ENCODE results near the gene UBE3C.
"Not testable (repeated sequence)": the region's sequence is repeated elsewhere in the genome, so short reads cannot be mapped to it uniquely, and the experiment has no call there.

Gene UBE3C

DNA sequence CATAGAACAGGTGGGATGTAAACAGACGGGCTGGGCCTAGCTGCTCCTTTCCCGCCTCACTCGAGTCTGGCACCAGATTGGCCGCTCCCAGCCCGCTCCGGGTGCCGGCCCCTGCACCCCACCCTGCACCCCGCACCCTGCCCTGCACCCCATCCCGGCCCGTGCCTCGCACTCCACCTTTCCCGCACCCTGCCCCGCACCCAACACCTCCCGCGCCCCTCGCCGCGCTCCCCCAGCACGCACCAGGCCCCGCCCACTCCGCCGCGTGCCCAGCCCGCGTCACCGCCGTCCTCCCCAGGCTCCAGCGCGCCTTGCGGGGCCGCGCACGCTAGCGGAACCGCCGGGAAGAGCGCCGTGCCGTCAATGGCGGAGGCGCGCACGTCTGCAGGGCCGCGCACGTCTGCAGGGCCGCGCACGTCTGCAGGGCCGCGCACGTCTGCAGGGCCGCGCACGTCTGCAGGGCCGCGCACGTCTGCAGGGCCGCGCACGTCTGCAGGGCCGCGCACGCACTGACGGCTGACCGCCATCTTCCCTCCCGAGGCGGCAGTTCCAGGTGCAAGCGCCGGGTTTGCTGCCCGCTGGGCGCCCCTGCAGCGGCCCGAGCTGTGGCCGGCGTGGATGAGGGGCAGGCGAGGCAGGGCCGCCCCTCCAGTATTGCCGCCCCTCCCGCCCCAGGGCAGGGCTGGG lies at the start of gene UBE3C:
Gene UBE3C, plus strand, starts transcription at position 503 of the 687 bp plus-strand sequence. CDS start 347 bp downstream, outside the sequence.
- peak; percentile 96 to 97 (median 97) for DNase-seq

DNA sequence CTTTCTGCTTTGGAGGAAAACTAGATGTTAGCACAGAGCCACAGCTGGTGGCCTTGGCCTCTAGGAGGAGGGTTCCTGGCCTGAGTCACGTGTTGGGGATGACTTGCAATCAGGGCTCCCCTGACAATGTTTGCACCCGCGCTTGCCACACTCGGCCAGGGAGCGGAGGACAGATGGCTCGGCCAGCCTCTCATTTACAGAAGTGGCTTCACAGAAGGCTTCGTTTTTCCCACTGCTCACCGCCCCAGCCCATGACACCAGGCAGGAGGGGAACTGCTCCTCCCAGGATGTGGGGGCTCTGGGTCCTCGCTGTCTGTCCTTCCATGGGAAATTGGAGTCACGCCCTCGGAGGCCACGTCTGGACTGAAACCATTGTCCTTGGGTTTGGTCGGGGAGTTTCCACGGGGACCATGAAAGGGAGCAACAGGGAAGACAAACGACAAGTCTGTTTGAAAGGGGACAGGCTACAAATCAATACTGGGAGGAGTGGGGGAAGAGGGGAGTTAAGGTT lies 49.6 kb upstream of the UBE3C start:
- DNase-seq = peak in 1 of 3 experiments; percentile 47

DNA sequence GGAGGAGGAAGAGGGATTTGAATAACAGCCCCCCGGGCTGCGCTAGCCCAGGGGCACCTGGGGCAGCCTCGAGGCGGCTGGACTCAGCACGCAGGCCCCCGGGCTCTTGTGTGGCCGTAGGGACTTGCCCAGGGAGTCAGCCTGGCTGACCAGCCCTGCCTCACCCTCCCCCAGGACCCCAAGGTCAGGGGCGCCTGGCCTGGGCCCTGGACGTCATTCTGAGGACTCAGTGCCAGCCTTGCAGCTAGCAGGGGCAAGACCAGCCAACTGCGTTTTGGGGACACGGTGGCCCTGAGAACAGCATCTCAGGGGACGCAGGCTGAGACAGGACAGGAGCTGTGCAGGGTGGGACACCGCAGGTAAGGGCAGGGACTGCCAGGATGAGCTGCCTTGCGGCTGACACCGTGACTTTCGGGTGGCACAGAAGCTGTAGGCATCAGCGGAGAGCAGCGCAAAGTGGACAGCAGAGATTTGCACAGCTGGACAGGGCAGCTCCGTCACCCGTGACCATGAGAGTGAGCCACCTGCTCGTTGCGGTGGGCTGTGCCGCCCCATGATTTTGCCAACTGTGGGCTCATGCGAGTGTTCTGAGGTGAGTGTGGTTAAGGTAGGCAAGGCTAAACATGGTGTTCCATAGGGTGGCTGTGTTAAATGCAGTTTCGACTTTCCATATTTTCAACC lies 48.1 kb upstream of the UBE3C start:
- no peak for DNase-seq

DNA sequence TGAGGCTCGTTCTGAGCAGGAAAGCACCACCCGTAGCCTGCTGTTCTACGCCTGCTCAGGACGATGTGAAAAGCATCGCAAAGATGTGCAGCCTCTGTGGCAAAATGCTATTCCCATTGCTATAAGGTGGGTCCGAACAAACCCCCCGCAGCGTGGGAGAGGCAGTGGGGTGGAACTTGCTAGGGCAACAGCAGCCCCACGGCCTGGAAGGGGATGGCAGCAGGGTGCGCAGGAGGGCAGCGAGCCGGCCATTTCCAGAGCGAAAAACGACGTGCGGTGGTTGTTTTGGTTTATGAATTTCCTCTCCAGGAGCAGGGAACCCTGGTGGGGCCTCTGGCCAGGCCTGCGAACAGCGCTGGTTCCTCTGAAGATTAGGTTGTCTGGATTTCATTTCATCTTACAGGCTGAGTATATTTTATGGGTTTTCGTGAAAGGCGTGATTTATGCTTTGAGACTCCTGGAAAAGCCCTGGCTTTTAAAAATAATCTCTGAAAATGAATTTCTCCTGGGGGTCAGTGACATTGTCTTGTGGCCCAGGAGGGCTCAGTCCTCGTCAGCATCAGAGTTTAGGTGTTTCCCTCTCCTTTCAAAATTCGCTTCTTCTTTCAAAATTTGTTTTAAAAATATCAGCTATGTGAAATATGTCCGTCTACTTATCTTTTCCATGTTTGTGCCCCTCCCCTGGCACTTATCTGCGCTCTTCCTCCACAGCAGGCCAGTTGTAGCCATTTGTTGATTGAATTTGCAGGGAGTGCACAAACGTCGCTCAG lies 42.3 kb upstream of the UBE3C start:
- DNase-seq = peak in 1 of 3 experiments; percentile 51

DNA sequence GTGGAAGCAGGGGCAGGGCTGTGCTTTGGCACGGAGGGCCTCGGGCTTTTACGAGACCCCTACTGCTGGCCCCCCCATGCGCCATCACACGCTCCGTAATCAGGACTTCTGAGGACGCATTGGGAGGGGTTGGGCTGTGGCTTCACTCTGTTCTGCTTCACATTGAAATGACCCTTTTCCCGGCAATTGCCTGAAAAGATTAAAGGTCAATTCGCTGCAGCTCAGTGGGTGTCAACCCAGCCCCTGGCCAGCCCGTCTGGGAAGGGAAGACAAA lies 41.7 kb upstream of the UBE3C start:
- no peak for DNase-seq

DNA sequence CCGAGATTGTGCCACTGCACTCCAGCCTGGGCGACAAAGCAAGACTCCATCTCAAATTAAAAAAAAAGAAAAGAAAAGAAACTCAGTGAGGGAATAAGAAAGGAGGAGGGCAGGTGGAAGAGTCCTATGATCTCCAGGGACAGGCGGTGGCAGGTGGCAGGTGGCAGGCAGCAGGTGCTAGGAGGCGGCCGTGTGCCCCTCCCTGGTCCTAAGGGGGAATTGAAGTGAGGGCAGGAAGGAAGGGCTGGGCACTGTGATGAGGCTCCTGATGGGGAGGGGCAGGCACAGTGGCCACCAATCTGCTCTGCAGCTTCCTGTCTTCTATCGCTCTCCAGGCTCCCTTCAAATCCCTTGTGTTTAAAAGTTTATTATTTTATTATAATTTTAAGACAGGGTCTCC lies 41.2 kb upstream of the UBE3C start:
- DNase-seq = peak; percentile 39 to 81 (median 55)

DNA sequence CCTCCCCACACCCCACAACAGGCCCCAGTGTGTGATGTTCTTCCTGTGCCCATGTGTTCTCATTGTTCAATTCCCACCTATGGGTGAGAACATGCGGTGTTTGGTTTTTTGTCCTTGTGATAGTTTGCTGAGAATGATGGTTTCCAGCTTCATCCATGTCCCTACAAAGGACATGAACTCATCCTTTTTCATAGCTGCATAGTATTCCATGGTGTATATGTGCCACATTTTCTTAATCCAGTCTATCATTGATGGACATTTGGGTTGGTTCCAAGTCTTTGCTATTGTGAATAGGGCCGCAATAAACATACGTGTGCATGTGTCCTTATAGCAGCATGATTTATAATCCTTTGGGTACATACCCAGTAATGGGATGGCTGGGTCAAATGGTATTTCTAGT lies 38.7 kb upstream of the UBE3C start:
- DNase-seq = not testable (repeated sequence)

DNA sequence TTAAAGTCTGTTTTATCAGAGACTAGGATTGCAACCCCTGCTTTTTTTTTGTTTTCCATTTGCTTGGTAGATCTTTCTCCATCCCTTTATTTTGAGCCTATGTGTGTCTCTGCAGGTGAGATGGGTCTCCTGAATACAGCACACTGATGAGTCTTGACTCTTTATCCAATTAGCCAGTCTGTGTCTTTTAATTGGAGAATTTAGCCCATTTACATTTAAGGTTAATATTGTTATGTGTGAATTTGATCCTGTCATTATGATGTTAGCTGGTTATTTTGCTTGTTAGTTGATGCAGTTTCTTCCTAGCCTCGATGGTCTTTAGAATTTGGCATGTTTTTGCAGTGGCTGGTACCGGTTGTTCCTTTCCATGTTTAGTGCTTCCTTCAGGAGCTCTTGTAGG lies 35.1 kb upstream of the UBE3C start:
- not testable (repeated sequence) for DNase-seq

DNA sequence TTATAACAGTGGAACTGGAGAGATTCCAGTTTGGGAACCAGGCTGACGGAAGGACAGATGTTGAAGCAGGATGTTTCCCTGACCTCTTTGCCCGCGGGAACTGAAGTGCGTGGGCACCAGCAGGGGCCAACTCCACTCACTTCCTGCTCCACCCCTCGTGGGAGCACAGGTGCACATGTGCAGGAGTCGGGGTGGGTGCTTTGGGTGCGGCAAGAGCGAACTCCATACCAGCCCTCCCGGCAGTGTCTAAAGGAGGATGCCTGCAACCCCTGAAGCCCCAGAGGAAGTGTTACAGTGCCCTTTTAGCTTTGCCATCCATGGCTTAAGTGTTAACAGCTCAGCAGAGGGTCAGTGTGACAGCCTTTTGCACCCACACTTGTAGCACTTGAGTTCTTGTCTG lies 27.4 kb upstream of the UBE3C start:
- no peak for DNase-seq

DNA sequence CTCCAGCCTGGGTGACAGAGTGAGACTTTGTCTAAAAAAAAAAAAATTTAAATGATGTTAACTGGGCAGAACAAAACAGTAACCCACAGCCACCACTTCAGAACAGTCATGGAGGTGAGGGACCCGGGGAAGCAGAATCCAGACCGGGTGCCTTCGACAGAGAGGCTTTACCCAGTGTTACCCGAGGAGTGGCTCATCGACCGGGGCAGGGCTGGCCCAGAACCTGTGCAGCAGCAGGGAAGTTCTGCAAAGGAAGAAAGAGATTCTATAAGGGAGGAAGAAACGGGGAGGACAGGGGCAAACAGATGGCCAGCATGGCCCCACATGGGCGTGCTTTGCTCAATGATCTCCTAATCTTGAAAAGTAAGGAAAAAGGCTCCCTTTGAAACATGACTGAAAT lies 26.0 kb upstream of the UBE3C start:
- DNase-seq = no peak

DNA sequence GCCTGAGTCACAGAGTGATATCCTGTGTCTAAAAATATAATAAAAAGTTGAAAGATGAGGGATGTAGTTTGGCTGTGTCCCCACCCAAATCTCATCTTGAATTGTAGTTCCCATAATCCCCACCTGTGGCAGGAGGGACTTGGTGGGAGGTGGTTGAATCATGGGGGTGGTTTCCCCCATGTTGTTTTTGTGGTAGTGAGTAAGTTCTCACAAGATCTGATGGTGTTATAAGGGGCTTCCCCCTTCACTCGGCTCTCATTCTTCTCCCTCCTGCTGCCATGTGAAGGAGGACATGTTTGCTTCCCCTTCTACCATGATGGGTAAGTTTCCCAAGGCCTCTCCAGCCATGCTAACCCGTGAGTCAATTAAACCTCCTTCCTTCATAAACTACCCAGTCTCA lies 25.1 kb upstream of the UBE3C start:
- no peak for DNase-seq

DNA sequence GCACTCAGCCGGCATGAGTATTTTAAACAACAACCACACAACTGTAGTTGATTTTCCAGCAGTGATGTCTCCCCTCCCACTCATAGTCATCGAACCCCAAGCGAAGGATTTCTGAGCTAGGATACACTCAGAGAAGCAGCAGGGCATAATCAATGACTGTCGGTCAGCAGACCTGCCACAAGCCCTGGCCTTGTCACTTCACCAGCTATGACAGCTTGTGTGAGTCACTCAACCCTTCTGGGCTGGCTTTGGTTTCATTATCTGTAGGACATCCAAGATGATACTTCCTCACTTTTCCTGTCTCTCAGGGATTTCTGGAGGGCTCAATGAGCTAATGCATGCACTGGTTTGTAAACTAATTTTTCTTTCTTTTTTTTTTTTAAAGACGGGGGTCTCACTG lies 22.0 kb upstream of the UBE3C start:
- no peak for DNase-seq

DNA sequence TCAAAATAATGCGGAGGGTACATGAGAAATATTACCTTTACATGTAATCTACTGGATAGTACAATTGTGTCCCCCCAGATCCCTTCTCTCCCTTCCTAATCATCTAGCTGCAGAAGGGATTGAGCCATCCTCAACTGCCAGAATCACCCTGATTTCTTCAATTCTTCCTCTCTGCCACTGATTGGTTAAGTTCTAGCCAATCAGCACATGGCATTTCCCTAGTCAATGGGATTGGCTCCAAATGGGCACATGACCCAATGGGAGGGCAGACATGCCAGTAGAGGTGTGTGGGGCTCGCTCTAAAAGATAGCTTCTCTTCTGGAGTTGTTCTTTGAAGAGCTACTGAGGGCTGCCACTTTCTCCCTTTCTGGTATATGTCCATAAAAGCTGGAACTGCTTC lies 20.9 kb upstream of the UBE3C start:
- no peak for DNase-seq

DNA sequence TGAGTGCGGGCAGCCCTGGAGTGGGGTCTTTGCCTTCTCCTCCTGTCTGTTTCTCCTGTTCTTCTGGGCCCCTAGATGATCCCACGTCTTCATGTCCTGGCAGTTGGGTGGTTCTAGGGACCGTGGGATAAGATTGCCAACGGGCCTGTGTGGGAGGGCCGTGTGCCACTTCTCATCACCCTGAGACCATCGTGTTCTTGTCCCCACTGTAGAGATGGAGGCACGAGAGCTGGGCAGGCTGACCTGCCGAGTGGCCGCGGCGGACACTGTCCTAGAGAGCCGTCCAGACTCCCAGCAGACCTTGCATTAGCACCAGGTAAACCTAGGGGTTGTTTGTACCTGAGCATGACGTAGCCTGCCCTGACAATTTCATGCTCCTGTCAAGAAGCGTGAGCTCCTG lies 18.5 kb upstream of the UBE3C start:
- no peak for DNase-seq

DNA sequence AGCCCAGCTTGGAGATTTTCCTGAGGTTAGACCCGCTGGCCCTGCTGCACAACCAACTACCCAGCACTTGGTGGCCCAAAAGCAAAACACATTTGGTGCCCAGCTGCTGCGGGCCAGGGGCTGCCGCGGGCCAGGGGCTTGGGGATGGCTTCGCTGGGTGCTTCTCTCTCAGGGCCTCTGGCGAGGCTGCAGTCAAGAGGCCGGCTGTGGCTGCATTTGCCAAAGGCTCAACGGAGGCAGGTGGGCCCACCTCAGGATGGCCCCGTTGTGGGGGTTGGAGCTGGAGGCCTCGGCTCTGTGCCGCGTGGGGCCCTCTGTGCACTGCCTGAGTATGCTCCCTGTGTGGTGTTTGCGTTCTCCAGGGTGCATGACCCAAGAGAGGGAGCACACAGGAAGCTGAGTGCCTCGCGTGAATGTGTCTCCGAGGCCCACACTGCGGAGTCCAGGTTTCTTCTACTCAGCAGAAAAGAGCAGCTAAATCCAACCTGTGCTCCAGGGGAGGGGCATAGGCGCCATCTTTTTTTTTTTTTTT lies 17.5 kb upstream of the UBE3C start:
- DNase-seq = no peak

DNA sequence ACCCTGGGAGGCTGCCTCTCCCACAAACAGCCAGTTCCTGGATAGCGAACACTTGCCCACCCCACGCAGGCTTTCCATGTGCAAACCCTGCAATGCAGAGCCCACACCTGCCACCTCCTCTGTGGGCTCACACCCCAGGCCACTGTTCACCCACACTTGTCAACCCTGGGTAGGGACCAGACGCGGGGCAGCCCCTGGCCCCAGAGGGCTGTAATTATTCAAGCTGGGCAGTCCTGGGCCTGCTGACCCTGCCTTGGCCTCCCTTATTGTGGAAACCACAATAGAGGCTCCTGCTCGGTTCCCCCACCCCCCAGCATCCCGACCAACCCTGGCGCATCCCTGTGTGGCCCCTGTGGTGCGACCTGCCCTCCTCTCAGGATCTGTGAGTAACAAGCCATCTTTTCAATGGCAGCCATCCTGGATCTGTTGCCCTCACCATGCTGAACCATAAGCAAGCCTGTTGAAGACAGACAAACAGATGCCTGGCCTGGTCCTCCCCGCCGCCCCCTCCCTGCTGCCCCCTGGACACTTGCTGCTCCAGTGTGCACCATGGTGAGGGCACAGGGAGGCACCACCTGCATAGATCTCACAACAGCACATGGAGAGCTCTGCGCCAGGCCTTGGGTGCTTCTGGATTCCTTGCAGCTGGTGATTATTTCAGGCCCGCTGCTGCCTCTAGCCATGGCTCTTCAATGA lies 15.8 kb upstream of the UBE3C start:
- no peak for DNase-seq

DNA sequence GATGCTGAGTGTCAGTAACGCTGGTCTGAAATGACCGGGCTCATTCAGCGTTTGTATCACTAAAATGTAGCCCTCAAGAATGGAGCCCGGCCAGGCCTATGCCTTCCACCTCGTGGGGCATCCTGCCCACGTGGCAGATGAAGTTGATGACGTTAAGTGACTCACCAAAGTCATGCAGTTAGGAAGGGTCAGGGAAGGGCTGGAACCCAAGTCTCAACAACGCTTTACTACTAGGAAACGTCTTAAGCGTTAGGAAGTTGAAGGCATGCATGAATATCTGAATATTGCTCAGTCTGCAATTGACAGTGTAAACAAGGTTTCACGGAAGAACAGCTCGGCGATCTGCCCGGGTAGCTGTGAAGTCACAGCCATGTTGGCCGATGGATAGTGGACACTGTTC lies 14.0 kb upstream of the UBE3C start:
- DNase-seq = no peak

DNA sequence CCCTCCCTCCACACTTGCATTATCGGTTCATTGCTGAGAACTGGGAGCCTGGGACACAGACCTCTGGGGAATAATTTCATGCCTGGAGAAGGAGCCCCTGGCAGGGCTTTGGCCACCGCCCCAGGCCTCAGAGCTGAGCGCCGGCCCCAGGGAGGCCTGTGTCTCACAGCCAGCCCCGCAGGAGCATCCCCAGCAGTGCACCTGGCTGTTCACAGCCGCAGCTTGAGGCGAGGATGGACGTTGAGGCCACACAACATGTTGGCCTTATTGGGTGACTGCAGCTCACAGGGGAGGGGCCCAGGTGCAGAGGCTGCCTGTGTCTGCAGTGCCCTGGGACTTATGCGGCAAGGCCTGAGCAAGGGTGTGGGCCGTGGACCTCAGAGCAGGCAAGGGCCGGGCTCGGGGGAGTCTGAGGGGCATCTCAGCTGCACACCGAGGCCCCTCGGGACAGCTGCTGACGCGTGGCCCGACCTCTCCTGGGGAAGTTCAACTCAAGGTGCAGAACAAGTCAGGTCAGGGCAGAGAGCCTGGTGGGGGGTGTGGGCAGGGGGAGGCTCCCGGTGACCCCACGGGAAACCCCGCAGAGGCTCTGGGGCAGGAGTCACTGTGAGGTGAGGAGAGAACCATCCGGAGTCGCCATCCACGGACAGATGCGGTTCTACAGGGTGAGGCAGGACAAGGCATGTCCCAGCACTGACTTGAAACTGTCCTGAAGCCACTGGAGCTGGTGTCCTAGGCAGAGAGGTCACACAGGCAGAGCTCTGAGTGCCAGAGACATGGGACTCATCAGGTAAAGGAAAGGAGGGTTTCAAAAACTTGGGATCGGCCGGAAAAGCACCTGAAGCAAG lies 13.1 kb upstream of the UBE3C start:
- DNase-seq = peak in 1 of 3 experiments; percentile 59

DNA sequence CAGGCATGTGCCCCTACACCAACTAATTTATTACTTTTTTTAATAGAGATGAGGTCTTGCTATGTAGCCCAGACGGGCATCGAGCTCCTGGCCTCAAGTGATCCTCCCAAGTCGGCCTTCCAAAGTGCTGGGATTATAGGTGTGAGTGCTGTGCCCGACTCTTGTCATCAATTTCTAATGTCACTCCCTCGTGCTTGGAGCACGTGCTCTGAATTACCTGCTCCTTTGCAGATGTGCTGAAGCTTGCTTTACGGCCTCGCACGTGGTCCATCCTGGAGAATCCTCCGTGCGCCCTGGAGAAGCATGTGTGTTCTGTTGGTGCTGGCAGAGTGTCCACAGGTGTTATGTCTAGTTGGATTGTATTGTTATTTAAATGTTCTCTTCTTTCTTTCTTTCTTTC lies 11.8 kb upstream of the UBE3C start:
- DNase-seq = no peak

DNA sequence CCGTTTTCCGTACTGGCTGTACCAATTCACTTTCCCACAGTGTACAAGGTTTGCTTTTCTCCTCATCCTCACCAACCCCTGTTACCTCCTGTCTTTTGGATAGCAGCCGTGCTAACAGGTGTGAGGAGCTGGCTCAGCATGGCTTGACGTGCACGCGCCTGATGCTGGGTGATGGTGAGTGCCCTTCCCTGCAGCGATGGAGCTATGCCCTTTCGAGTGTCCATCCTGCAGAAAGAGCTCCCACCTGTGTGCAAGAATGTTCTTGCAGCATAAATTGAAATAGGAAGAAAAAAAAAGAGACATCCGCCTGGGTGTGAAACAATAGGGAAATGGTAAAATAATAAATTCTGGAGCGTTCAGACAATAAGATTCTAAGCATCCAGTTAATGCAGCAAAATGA lies 9.5 kb upstream of the UBE3C start:
- DNase-seq = peak in 2 of 3 experiments; percentile 37 to 72

DNA sequence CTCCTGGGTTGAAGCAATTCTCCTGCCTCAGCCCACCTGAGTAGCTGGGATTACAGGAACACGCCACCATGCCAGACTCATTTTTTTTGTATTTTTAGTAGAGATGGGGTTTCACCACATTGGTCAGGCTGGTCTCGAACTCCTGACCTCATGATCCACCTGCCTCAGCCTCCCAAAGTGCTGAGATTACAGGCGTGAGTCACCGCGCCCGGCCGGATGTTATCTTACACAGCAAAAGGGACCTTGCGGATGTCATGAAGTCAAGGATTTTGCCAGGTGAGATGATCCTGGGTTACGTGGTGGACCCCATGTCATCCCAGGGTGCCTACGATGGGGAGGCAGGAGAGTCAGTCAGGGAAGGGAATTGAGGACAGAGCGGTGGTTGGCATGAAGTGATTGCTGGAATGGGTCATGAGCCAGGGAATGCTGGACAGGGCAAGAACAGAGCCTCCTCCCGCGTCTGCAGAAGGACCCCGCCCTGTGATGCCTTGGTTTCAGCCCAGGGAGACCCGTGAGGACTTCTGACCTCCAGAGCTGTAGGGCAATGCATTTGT lies 8.7 kb upstream of the UBE3C start:
- DNase-seq = no peak

DNA sequence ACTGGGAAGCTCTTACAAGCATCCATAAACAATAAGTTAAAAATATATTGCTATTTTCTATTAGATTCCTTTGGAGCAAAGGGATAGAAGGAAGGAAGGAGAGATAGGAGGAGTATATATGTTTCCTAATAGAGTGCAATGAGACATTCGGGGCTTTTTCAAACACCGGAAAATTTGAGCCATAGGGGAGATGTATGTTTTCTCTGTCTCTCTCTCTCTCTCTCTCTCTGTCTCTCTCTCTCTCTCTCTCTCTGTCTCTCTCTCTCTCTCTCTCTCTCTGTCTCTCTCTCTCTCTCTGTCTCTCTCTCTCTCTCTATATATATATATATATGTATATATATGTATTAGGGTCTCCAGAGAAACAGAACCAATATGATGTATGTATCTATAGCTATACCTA lies 7.9 kb upstream of the UBE3C start:
- not testable (repeated sequence) for DNase-seq

Measured in NCI-H1417 (cell line).